ENCODE results near the gene CNIH3. TPM values are rescaled to one million over a fixed set of nuclear protein-coding genes. Genes with fewer than 3 reads are reported as not detected.
A peak's percentile ranks its signal among the peaks of the same experiment; 100 is the strongest.

CNIH3 gene
- total and polyA plus RNA-seq, 10 of the 15 experiments (the other 5 are each of a cell fraction or from before 2014, with no cell fraction given), result 0.77 to 5.8 (median 1.8) TPM

DNA sequence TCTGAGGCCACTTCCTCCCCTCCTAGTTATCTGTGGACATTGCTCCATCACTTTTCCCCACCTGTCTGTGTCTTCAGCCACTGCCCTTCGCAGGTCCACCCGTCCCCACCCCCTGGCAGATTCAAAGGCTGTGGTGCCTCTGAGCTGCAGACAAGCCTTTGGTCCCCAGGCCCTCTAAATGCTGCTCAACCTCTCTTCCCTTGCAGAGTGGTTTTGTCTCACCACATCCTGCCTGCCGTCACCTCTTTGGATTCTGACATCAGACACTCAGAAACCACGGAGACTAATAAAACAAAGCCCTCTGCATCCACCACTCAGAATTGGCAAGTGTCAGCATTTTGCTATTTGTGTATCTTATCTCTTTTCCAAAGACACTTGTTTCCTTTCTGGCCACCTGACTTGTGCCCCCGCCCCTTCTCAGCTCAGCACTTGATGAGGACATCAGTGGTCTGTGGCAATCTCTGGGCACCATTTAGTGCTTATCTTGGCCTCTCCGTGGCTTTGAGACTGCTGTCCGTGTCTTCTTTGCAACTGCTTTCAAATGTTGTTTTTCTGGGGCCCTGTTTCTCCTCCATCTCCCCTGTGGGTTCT, 7.7 kb downstream of the CNIH3 start:
- ATAC-seq (peak; percentile 95), DNase-seq (ENCODE audit: low read depth, low spot score) (peak; percentile 20), FAIRE-seq (peak; percentile 61)
- H3K27me3 ChIP-seq (replicated peaks in 1 of 2; ENCODE audit: control insufficient read depth in 2 of 2, insufficient read depth in 2 of 2, low read length in 1 of 2), result peaks cover 0 to 4% of the 10 kb centered on the region in 2 experiments; a peak in 3 of 4 replicates
- BruUV-seq (replicated peaks), result no TSS peak
- no peak overlapping the region for H3K27ac ChIP-seq (ENCODE audit: control insufficient read depth, insufficient read depth)
- H3K9me3 ChIP-seq (replicated peaks; ENCODE audit: control insufficient read depth, insufficient read depth, low read length), result no peaks in the 10 kb centered on the region
- under 1% methylated on average over 7 of the region's 7 CpGs for WGBS (ENCODE audit: insufficient coverage, insufficient replicate concordance, low lambda C conversion rate, missing lambda C conversion rate)
- in situ Hi-C loops (cut with MboI) (no loop called here), intact Hi-C loops (cut with micrococcal nuclease; ENCODE audit: unreplicated experiment) (no loop called here)
- TF ChIP-seq, protein P1, sequence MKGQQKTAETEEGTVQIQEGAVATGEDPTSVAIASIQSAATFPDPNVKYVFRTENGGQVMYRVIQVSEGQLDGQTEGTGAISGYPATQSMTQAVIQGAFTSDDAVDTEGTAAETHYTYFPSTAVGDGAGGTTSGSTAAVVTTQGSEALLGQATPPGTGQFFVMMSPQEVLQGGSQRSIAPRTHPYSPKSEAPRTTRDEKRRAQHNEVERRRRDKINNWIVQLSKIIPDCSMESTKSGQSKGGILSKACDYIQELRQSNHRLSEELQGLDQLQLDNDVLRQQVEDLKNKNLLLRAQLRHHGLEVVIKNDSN (IDR thresholded peaks at IDR 0.05; ENCODE audit: borderline replicate concordance, extremely low read length, insufficient read depth, low read depth, low read length), result no peak
- TF ChIP-seq PRDM15 (CRISPR knock-in tag; IDR thresholded peaks at IDR 0.05) (no peak), RUNX3 (IDR thresholded peaks at IDR 0.05; ENCODE audit: low read length) (peak; percentile 84), NFYB (IDR thresholded peaks at IDR 0.05; ENCODE audit: insufficient read depth, low read depth, low read length) (0 out of 2 replicates have a peak, but pooled peaks have one; percentile 6), IKZF2 (IDR thresholded peaks at IDR 0.05) (peak; percentile 21; a peak in 1 of 4 replicates), CREB1 (IDR thresholded peaks at IDR 0.05; ENCODE audit: low read depth) (peak; percentile 83), ATF7 (IDR thresholded peaks at IDR 0.05; ENCODE audit: low read depth) (peak; percentile 70)
- TF ChIP-seq, protein P2, sequence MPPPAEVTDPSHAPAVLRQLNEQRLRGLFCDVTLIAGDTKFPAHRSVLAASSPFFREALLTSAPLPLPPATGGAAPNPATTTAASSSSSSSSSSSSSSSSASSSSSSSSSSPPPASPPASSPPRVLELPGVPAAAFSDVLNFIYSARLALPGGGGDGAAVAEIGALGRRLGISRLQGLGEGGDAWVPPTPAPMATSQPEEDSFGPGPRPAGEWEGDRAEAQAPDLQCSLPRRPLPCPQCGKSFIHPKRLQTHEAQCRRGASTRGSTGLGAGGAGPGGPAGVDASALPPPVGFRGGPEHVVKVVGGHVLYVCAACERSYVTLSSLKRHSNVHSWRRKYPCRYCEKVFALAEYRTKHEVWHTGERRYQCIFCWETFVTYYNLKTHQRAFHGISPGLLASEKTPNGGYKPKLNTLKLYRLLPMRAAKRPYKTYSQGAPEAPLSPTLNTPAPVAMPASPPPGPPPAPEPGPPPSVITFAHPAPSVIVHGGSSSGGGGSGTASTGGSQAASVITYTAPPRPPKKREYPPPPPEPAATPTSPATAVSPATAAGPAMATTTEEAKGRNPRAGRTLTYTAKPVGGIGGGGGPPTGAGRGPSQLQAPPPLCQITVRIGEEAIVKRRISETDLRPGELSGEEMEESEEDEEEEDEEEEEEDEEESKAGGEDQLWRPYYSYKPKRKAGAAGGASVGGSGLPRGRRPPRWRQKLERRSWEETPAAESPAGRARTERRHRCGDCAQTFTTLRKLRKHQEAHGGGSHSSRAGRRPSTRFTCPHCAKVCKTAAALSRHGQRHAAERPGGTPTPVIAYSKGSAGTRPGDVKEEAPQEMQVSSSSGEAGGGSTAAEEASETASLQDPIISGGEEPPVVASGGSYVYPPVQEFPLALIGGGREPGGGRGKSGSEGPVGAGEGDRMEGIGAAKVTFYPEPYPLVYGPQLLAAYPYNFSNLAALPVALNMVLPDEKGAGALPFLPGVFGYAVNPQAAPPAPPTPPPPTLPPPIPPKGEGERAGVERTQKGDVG (CRISPR knock-in tag; IDR thresholded peaks at IDR 0.05), result no peak
- TF ChIP-seq, protein P3, sequence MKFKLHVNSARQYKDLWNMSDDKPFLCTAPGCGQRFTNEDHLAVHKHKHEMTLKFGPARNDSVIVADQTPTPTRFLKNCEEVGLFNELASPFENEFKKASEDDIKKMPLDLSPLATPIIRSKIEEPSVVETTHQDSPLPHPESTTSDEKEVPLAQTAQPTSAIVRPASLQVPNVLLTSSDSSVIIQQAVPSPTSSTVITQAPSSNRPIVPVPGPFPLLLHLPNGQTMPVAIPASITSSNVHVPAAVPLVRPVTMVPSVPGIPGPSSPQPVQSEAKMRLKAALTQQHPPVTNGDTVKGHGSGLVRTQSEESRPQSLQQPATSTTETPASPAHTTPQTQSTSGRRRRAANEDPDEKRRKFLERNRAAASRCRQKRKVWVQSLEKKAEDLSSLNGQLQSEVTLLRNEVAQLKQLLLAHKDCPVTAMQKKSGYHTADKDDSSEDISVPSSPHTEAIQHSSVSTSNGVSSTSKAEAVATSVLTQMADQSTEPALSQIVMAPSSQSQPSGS (IDR thresholded peaks at IDR 0.05; ENCODE audit: low read length), result 0 out of 2 replicates have a peak, but pooled peaks have one; percentile 21
- SMC1A ChIA-PET (ENCODE audit: uncharacterized antibody, unreplicated experiment), result interaction anchor here (0.7 kb wide), 1 partner anchor 53 kb away, joined by 3 read pairs; no protein-coding TSS in a partner anchor
- no peak overlapping the region for H2AFZ ChIP-seq (ENCODE audit: control insufficient read depth, low read depth, low read length)
- CTCF ChIA-PET, result no interaction called here
- no peak overlapping the region for H3K4me2 ChIP-seq (ENCODE audit: control insufficient read depth, insufficient read depth)
- RAD21 ChIA-PET (ENCODE audit: unreplicated experiment), result no interaction called here
- no peaks in the 10 kb centered on the region for H4K20me1 ChIP-seq (ENCODE audit: control insufficient read depth, insufficient read depth)
- no peaks in the 10 kb centered on the region for H3K36me3 ChIP-seq (ENCODE audit: control insufficient read depth in 2 of 2, insufficient read depth in 2 of 2, low read length in 1 of 2)
- no peak overlapping the region for H3K4me3 ChIP-seq
- H3K4me1 ChIP-seq (ENCODE audit: control insufficient read depth, insufficient read depth, low read length), result no peaks in the 10 kb centered on the region
- H3K79me2 ChIP-seq (ENCODE audit: control insufficient read depth, insufficient read depth, low read length), result no peaks in the 10 kb centered on the region
- H3K9ac ChIP-seq (ENCODE audit: control insufficient read depth, insufficient read depth, low read length), result no peak overlapping the region
- POLR2A ChIA-PET, result no interaction called here

Data from GM12878 (cell line).